KOPT-K1 (cell line): ENCODE measurements around the gene ZNF576.
A peak's percentile ranks its signal among the peaks of the same experiment; 100 is the strongest.

Experiments used
- H3K27ac ChIP-seq: fragments of 200-600 bp; sonication (generic); 2 replicates; pipeline ENCODE4 v1.5.1; 2016; ENCODE audit warnings: antibody characterized with exemption, mild to moderate bottlenecking, low read depth, low read length; ENCODE audit not compliant: poor library complexity, severe bottlenecking
- H3K36me3 ChIP-seq: fragments of 200-600 bp; sonication (generic); 2 replicates; pipeline ENCODE4 v1.5.1; 2017; ENCODE audit warnings: antibody characterized with exemption, mild to moderate bottlenecking, low read length, moderate library complexity; ENCODE audit not compliant: insufficient read depth
- H3K9me3 ChIP-seq: fragments of 200-600 bp; sonication (generic); 2 replicates; pipeline ENCODE4 v1.5.1; 2017; ENCODE audit warnings: antibody characterized with exemption, low read length, mild to moderate bottlenecking; ENCODE audit not compliant: insufficient read depth, poor library complexity, severe bottlenecking

ZNF576 gene

DNA sequence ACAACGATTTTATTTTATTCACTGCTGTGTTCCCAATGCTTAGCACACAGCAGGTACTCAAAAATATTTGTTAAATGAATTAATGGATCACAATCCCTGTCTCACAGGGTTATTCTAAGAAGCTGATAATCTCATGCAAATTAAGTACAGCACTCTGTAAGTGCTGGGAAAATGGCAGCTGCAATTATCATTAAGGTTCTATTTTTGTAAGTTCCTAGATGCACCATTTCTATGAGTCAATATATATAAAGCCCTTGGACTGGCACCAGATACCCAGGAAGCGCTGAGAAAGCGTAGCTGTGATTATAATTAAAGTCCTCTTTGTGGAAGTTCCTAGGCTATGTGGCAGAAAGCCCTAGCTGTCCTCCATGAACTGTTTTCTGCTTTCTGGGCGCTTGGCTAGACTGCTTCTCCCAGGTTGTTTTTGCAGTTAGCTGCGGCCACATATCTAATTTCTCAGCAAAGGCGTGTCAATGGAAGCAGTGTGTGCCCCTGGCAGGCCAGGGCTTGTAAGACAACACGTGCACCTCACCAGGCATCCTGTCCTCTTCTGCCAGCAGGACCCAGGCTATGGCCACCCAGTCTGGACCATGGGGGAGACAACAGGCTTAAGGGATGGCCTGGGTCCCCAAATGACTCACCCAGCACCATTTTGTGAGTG, 10.3 kb downstream of the ZNF576 start:
- Histone ChIP-seq H3K27ac (no peak overlapping the region), H3K9me3 (no peaks in the 10 kb centered on the region), H3K36me3 (peaks cover 61% of the 10 kb centered on the region)

DNA sequence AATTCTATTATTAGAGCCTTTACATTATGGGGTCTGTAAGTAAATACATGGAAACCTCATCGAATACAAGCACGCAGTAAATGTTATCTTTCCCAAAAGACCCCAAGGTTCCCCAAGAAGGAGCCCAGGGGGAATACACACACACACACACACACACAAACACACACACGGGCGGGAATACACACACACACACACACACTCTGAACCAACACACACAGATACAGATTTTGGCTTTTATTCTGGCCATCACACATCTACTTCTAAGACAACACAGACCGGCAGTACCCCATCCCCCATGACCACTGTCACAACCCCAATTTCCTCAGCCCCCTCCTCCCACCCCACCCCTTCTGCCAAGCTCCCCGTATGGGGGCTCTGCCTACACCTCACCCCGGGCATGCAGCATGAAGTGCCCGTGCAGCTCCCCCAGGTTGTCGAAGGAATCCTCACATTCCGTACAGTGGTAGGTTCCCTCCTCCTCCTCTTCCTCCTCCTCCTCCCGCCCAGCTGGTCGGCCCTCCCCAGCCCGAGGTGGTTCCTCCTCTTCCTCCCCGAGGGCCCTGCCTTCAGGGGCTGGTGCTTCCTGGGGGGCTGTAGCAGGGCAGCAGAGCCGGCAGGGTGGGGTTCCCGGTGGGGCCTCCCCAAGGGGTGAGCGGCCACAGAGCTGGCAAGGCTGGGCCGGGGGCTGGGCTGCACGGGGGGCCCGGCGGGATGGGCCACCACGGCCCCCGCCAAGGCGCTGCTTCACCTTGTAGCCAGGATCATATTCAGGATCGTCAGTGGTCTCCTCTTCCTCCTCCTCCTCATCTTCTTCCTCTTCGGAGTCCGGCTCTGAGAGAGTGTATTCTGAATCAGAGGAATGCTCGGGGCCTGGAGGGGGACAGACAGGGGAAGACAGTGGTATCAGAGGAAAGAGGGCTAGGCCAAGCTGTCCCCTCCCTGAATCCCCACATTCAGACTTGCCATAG, 11.1 kb downstream of the ZNF576 start:
- Histone ChIP-seq H3K9me3 (no peaks in the 10 kb centered on the region), H3K36me3 (peaks cover 61% of the 10 kb centered on the region), H3K27ac (no peak overlapping the region)

DNA sequence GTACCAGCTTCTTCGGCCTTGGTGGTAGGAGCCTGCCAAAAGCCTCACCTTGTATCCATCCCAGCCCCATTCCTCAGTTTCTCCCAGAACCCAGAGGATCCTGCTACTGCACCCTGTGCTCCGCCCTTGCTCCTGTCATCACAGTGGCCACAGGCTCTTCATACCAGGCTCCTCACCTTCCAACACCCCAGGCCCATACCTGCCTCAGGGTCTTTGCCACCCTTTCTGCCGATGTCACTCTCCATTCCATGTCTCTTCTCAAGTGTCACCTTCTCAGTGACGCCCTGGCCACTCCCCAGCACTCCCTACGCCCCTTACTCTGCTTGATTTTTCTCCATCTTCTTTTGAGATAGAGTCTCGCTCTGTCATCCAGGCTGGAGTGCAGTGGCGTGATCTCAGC, 13.5 kb downstream of the ZNF576 start:
- H3K27ac ChIP-seq, result no peak overlapping the region
- H3K36me3 ChIP-seq, result peaks cover 76% of the 10 kb centered on the region

DNA sequence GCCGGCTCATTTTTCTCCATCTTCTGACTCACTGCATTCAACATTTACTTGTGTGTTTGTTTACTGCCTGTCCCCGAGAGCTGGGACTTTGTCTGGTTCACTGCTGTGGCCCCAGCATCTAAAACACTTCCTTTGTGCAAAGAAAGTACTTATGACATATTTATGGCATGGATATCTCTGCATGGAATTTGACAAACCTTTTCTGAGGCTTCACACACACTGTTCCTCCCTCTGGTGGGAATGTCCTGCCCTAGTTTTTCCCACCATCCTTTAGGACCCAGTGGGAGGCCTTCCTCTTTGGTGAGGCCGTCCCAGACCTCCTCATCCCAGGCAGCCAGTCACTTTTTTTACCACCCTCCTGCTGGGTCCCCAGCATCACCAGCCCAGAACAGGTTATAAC, 14.1 kb downstream of the ZNF576 start:
- no peak overlapping the region for H3K27ac ChIP-seq
- H3K36me3 ChIP-seq, result peaks cover 76% of the 10 kb centered on the region
- H3K9me3 ChIP-seq, result no peaks in the 10 kb centered on the region

More for the DNA sequence above, 13.5 kb downstream of the ZNF576 start:
- H3K9me3 ChIP-seq, result no peaks in the 10 kb centered on the region

DNA sequence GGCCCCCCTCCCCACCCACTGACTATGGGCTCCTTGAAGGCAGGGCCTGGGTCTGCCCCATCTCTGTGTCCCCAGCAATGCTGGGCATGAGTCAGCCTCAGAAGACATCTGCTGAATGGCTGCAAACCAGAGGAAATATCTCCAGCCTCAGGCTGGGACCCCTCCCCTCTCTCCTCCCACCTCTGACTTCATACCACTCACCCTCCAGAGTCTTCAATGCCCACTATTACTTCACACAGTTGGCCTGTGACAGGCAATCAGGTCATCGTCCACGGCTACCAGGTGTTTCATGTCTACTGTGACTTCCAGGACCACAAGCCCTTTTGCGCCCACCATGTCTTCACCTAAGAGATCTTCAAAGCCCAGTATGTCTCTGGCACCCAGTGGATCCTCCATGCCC, 15.4 kb downstream of the ZNF576 start, which contains the start of gene SRRM5:
TSS of gene SRRM5 (plus strand) at position 301 of the 400 bp plus-strand sequence. CDS start at position 335, 34 bp downstream.
- peaks cover 64% of the 10 kb centered on the region for H3K36me3 ChIP-seq
- no peaks in the 10 kb centered on the region for H3K9me3 ChIP-seq
- no peak within 1 kb of the TSS for H3K27ac ChIP-seq

DNA sequence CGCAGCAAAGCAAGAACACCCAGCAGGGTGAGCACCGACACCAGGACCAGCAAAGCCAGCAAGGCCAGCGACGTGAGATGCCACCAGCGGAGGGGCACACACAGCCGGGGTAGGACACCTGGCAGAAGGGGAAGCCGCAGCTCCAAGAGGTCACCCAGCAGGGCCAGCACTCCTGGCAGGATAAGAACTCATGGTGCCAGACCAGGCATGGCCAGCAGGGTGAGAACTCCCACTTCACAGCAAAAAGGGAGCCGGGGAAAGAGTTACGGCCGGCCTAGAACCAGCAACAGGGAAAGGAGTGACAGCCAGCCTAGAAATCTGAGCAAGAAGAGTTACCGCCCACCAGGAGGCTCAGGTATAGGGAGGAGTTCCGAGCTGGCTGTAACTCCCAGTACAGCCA, 16.0 kb downstream of the ZNF576 start:
- H3K36me3 ChIP-seq, result peaks cover 58% of the 10 kb centered on the region
- H3K9me3 ChIP-seq, result no peaks in the 10 kb centered on the region
- no peak overlapping the region for H3K27ac ChIP-seq

DNA sequence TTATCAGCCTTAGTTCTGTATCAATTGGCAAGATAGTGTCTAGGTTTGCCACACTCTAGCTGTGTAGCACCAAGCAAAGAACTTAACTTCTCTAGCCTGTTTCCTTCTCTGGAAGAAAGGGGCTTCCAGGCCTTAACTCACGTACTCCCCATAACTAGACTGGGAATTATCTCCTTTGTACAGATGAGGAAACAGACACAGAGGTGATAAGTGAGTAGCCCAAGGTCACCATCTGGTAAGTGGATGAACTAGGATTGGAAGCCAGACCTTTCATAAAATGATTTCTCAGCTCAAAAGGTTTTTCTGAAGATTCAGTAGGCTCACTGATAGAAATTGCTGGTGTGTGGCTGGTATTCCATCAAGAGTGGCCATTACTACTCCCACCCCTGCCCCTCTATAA, 19.9 kb downstream of the ZNF576 start:
- Histone ChIP-seq H3K27ac (no peak overlapping the region), H3K36me3 (peaks cover 33% of the 10 kb centered on the region), H3K9me3 (no peaks in the 10 kb centered on the region)

DNA sequence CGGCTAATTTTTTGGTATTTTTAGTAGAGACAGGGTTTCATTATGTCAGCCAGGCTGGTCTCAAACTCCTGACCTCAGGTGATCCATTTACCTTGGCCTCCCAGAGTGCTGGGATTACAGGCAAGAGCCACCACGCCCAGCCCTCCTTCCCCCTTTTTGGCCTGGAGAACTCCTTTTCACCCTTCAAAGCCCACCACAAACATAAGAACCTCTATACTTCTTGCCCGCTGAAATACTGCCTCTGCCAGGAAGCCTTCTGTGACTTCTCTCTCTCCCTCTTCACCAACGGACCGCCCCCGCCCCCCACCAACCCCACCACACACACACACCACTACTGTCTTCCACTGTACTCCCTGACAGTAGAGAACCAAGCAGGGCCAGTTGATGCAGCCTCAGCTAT, 20.6 kb downstream of the ZNF576 start:
- no peak overlapping the region for H3K27ac ChIP-seq
- H3K36me3 ChIP-seq, result peaks cover 27% of the 10 kb centered on the region
- no peaks in the 10 kb centered on the region for H3K9me3 ChIP-seq

DNA sequence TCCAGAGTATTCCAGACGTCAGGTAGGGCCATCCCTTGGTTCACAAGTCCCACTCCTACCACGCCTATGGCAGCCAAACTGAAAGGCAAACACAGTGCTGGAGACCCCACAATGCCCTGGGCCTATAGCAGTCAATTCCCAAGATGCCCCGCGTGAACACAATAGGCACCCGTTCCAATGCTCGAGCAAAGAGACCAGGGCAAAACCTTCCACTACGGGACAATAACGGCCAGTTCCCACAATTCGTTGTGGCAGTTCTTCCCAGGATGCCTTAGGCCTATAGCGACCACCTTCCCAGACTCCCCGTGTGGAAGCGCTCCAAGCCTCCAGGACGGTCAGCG, 22.5 kb downstream of the ZNF576 start:
- Histone ChIP-seq H3K36me3 (peaks cover 7% of the 10 kb centered on the region; the same call in 1 of the 2 replicates), H3K9me3 (no peaks in the 10 kb centered on the region), H3K27ac (peak overlapping the region; percentile 98)

DNA sequence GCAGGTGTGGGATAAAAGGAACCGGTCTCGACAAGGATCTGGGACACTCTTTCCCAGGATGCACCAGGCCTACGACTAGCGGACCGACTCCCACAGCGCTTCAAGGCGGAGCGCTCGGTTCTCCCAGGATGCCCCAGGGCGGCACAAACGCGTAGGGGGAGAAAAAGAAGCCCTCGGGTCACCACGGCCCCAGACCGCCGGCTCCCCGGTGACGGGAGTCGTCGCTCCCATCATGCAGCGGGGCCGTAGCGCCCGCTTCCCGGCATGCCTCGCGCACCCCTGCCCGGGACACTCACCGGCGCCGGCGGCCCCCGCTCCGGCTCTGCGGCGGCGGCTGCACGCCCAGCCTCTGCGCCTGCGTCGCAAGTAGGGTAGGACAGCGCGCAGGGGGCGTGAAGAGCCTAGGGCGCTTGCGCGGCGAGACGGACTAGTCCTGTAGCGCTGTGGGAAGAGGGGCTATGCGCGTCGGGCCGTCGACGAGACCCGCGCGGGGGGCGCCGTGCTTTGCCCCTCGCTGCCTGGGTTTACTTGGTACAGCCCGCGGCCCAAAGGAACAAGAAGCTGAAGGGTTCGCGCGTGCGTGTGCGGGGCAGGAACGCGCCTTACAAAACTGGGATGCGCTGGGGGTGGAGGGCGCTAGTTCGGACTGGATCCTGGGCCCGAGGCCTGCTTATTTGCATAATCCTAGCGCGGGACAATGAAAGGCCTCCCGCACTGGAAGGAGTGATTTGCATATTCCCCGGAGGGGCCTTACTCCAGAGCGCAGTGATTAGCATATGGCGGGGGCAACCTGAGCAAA, 23.1 kb downstream of the ZNF576 start, which contains the start of gene ZNF428:
TSS of gene ZNF428 (minus strand) at position 368 of the 799 bp plus-strand sequence. CDS start 5,325 bp downstream, outside the sequence.
- Histone ChIP-seq H3K9me3 (no peaks in the 10 kb centered on the region), H3K27ac (peak within 1 kb of the TSS; percentile 98), H3K36me3 (0 out of 2 replicates have a peak, but pooled peaks cover 2% of the 10 kb centered on the region)

DNA sequence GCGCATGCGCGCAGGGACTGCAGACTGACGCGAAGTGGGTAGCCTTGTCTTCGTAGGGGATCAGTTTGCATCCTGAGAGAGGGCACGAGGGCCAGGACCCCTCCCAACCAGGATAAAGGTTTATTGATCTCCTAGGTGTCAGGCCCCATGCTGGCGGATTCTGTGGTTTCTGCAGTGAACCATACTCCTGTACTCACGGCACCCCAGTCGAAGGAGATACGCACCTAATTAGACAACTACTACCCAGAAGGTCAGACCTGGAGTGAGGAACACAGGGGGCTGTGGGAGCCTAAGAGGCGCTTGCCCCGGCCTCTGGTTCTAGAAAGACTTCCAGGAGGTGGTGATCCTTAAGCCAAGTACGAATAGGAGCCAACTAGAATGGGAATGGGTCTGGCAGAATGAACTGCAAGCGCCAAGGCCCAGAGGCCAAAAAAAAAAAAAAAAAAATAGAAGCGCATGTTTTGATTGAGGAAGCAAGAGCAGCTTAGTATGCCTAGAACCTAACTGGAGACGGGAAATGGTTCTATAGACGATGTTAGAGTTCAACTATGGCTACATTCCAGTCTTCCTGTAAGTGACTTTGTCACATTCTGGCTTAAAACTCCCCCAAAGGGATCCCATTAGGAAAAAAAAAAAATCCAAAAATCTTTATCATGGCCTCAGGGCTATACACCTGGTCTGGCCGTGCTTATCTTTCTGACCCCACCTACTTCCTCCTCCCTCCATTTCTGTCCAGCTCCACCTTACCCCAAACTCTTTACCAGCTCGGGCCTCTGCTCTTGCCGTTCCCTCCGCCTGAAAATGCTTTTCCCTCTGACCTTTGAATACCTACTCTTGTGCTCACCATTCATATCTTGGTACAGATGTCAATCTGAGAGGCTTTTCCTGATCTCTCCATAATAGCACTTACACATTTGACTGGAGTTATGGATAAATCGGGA, 23.9 kb downstream of the ZNF576 start:
- H3K27ac ChIP-seq, result peak overlapping the region; percentile 98
- no peaks in the 10 kb centered on the region for H3K36me3 ChIP-seq
- no peaks in the 10 kb centered on the region for H3K9me3 ChIP-seq

DNA sequence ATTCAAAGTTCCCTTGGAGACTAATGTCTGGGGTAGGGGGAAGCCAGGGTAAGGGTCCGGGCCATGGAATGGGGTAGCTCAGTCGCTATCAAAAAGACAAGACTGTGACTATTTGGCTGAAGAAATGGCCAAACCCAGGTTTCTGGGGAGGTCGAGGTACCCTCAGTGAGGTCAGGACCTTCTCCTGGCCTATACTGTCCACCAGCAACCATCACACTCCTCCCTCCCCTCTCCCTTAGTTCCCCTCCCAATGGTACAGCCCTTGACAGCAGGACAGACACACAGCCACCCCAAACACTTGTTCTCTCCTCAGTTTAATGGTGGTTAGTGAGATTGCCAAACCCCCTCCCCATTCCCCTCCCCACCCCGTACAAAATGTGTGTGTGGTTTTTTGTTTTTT, 25.7 kb downstream of the ZNF576 start:
- Histone ChIP-seq H3K36me3 (no peaks in the 10 kb centered on the region), H3K9me3 (no peaks in the 10 kb centered on the region), H3K27ac (no peak overlapping the region)

DNA sequence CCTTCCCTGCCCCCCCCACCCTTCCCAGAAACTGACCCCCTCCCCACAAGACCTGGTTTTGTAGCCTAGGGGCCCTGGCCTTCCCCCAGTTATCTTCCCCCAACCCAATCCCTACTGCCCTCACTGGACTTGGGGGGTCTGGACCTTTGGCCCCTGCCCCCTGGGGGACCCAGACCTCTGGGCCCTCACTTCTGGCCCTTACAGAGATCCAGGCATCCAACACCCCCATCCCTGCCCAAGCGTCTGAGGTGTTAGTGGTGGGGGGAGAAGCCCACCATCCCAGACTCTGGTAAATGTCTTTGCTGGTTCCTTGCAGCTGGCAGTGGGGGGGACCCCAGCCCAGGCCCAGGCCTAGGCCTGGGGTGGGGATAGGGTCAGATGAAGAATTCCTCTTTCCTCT, 26.6 kb downstream of the ZNF576 start:
- Histone ChIP-seq H3K27ac (no peak overlapping the region), H3K9me3 (no peaks in the 10 kb centered on the region), H3K36me3 (no peaks in the 10 kb centered on the region)
